GM18520 (cell line): Measurements from ENCODE around the gene CYP2F1.
"Not testable (repeated sequence)": the region's sequence is repeated elsewhere in the genome, so short reads cannot be mapped to it uniquely, and the experiment has no call there.

Experiments
- ATAC-seq: cut with Tn5 transposase; IDR thresholded peaks from one replicate; pipeline ENCODE4 v1.9.1; 2021; ENCODE audit not compliant: unreplicated experiment

CYP2F1 gene

DNA sequence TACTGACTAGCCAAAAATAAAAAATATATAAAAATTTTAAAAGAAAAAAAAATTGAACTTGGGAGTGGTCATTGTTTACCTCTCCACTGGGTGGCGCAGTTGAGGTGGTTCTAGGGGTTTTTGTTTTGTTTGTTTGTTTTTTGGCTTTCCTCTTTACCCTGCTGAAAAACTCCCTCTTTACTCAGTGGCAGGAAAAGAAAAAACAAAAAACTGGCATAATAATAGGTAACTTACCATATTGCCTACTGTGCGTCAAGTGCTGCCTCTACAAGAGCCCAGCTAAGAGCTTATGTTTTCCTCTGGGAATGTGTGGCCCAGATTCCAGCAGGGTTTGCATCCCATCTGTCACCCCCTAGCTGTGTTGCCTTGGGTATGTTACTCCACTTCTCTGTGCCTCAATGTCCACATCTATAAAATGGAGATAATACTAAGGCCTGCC lies 12.6 kb downstream of the CYP2F1 start:
- not testable (repeated sequence) for ATAC-seq

DNA sequence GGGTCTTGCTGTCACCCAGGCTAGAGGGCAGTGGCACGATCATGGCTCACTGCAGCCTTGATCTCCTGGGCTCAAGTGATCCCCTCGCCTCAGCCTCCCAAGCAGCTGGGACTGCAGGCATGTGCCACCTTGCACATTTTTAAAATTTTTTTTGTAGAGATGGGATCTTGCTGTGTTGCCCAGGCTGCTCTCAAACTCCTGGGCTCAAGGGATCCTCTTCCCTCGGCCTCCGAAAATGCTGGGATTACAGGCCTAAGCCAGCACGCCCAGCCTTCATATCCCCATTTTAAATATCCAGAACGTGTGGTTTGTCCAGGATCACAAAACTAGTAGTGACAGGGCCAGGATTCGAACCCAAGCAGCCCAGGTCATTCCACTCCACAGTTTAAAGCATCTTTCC lies 13.1 kb downstream of the CYP2F1 start:
- ATAC-seq: not testable (repeated sequence)

DNA sequence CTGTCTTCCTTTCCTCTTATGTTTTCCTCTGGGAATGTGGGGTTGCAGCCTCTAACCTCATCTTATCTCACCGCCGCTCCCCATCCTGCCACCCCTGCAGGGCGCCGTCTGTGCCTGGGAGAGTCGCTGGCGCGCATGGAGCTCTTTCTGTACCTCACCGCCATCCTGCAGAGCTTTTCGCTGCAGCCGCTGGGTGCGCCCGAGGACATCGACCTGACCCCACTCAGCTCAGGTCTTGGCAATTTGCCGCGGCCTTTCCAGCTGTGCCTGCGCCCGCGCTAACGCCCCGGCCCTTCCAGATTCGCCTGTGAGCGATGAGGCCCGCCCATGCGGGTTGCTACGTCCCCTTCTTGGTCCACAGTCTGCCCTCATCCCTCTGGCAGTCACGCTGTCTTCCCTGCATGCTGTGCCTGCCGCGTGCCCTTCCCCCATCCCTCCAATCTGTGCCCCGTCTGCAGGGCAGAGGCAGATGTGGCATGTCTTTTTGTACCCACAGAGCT lies 13.6 kb downstream of the CYP2F1 start:
- ATAC-seq: not testable (repeated sequence)

DNA sequence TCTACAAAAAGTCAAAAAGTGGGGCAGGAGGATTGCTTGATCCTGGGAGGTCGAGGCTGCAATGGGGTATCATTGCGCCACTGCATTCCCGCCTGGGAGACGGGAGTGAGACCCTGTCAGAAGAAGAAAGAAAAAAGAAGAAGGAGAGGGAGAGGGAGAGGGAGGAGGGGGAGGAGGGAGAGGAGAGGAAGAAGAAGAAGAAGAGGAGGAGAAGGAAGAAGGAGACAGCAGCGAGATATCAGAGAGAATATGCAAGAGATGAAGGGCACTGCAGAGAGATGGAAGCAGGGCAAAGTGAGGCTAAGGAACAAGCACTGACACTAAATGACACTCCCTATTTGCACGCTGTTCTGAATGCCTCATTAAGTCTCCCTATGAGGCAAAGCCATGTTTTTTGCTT lies 14.5 kb downstream of the CYP2F1 start:
- ATAC-seq: no peak

DNA sequence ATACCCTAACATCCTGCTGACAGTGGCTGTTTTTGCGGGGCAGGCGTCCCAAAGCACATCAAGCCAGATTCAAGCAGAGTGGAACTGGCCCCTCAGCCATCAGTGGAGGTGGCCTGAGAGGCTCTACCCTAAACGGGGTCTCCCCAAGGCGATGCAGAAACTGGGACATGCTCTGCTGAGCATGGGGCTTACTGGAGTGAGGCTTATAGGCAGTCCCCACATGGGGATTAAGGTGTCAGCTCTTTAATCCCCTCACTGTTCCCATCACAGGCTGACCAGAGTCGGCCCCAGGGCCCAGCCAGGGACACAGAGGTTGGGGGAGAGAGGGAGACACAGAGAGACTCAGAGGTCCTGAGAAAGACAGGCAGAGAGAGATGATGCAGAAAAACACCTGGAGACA lies 17.0 kb downstream of the CYP2F1 start:
- ATAC-seq: no peak

DNA sequence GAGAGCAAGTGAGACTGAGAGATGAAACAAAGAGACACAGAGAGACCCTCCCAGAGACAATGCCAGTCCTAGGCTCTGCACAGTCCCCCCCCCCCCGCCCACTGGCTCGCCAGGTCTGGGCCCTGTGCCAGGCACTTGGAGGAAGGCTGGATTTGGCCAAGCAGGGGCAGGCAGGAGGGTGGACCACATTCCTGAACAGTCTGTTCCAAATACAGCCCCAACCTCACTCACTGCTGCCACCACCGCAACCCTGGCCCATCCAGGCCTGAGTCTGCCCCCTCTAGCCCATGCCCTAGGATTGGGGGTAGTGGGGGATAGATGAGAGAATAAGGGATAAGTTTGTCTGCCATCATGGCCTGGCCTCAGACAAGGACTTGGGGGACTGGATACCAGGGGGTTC lies 19.0 kb downstream of the CYP2F1 start:
- ATAC-seq: no peak

DNA sequence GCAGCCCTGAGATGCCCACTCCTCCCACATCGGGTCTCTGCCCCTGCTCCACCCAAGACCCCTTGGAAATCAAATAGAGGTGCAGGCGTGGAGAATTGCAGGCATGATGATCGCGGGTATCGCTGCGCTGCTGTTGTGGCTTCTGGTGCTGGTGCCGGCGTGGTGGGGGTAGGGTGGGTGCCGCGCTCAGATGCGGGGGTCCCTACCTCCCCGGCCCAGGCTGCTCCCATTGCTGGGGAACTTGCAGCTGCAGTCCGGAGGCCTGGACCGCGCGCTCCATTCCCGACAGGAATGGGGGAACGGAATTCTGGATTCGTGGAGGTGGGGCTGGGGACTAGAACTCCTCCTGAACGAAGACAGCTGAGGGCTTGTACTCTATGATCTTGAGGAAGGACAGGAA lies 20.4 kb downstream of the CYP2F1 start:
- no peak for ATAC-seq

DNA sequence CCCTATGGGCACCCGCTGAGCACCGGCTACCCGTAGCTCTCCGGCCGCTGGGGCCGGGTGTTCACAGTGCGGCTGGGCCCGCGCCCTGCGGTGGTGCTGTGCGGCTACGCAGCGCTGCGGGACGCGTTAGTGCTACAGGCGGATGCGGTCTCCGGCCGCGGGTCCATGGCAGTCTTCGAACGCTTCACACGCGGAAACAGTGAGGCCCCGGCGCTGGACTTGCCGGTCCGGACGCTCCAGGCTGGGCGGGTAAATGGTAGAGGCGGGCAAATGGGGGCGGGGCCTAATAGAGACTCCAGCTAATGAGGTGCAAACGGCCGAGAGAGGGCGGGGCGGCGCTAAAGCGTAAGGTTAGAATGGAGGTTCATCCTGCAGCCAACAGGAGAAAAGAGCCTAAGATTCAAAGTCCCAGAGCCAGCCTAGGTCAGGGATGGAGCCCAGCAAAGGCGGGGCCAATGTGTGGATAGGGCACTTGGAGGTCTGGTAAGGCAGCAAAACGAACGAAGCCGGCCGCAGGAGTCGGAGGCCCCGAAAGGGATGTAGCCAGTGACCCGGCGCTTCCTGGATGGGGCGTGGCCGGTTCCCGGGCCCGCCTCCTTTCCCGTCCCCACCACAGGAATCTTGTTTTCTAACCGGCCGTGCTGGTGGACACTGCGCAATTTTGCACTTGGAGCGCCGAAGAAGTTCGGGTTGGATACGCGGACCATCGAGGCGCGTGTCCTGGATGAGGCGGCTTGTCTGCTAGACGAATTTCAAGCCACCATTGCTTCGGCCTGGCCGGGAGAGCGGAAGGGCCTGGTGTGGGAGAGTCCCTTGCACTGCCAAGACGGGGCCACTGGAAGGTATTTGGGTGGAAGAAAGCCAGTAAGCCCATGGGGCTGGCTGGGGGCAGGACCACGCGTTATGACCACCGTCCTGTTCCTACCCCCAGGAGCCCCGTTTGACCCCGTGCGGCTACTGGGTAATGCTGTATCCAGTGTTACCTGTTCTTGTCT lies 21.5 kb downstream of the CYP2F1 start:
- ATAC-seq: not testable (repeated sequence)

DNA sequence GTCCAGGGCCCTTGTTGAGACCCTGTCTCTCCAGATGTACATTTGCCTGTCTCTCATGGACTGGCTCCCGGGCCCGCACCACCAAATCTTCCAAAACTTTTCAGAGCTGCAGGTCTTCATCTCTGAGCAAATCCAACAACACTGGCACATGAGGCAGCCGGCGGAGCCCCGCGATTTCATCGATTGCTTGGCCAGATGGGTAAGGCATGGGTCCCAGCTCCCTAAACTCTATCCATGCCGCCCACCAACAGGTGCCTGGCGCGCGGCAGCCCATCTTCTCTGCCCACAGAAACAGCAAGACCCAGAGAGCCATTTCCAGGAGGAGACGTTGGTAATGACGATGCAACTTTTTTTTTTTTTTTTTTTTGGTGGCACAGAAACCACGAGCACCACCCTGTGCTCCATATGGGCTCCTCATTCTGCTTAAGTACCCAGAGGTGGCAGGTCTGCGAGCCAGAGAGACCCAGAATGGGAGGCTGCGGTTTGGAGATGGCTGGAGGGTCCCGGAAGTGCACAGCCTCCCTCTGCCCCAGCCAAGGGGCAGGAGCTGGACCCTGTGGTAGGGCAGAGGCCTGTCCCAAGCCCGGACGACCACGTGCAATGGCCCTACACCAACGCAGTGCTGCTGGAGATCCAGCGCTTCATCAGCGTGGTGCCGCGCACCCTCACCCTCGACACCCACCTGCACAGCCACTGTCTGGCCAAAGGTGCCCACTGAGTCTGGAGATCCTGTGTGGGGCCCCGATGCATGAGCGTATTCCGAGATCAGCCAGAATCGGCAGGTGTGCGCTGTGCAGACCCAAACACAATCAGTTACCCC lies 22.6 kb downstream of the CYP2F1 start:
- ATAC-seq: no peak

DNA sequence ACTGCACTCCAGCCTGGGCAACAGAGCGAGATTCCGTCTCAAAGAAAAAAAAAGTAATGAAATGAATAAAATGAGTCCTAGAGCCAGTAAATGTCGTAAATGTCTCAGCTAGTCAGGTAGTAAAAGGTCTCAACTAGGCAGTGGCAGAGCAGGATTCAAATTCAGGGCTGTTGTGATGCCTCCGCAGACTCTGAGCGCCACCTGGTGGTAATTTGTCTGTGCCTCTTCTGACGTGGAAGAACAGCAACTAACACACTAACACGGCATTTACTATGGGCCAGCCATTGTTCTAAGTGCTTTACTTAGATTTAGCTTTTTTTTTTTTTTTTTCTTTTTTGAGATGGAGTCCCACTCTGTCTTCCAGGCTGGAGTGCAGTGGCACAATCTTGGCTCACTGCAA lies 30.2 kb downstream of the CYP2F1 start:
- no peak for ATAC-seq

DNA sequence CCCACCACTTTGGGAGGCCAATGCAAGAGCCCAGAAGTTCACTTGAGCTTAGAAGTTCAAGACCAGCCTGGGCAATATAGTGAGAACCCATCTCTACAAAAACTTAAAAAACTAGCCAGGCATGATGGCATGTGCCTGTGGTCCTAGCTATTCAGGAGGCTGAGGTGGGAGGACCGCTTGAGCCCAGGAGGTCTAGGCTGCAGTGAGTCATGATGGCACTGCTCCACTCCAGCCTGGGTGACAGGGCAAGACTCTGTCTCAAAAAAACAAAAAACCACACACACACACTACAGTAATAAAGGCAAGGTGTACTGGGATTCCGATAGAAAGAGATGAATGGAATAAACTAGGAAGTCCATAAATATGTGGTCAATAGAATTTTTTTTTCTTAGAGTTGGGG lies 35.6 kb downstream of the CYP2F1 start:
- no peak for ATAC-seq

DNA sequence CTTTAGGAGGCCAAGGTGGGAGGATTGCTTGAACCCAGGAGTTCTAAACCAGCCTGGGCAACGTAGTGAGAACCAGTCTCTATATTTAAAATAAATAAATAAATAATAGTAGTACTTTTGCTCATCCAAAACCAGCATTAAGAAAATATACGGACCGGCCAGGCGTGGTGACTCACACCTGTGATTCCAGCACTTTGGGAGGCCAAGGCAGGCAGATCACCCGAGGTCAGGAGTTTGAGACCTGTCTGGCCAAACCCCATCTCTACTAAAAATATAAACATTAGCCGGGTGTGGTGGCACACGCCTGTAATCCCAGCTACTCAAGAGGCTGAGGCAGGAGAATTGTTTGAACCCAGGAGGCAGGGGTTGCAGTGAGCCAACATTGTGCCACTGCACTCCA lies 36.8 kb downstream of the CYP2F1 start:
- not testable (repeated sequence) for ATAC-seq

DNA sequence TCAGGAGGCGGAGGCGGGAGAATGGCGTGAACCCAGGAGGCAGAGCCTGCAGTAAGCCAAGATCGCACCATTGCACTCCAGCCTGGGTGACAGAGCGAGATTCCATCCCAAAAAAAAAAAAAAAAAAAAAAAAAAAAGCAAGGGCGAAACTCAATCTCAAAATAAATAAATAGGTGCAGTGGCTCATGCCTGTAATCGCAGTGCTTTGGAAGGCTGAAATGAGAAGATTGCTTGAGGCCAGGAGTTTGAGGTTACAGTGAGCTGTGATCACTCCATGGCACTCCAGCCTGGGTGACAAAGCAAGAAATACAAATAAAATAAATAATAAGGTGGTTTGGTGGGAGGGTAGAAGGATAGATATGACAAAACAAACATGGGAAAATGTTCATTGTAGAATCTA lies 39.8 kb downstream of the CYP2F1 start:
- ATAC-seq: no peak

DNA sequence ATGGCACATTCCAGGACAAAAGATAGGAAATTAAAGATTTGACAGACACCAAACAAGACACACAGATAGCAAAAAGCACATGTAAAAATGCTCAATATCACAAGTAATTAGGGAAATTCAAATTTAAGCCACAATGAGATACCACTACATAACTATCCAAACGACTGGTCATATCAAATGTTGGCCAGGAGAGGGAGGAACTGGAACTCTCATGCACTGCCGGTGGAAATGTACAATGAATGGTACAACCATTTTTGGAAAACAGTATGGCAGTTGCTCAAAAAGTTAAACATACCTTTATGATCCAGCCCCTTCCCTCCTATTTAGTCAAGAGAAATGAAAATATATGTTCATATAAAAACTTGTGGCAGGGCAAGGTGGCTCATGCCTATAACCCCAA lies 42.0 kb downstream of the CYP2F1 start:
- ATAC-seq: no peak

DNA sequence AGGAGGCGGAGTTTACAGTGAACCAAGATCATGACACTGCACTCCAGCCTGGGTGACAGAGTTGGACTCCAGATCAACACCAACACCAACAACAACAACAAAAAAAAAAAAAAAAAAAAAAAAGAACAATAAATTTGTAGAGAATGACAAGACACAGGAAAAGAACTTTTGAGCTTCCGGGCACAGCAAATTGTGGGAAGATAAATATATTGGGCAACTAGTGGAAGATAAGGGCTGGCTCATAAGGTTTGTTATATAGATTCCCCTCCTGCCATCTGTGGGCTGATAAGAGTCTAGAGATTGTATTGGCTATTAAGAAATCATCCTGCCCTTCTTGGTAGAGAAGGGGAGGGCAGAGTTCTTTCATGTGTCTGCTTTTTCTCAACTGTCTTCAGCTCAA lies 45.6 kb downstream of the CYP2F1 start:
- ATAC-seq: no peak

DNA sequence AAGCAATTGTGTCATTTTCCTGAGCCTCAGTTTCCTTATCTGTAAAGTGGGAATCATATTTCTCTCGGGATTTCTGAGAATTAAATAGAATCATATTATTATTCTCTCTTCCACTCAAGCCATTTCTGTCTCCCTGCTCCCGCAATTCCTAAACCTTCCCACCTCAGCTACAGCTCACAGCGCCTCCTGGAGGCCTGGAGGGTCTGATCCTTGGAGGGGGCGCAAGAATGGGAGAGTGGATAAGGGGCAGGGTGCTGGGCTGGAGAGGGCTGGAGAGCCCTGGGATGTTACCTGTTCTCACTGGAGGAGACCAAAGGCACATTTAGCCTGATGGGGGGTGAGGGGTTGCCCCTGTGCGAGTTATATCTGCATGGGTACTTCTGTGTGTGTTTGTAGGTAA lies 47.7 kb downstream of the CYP2F1 start:
- ATAC-seq: no peak

DNA sequence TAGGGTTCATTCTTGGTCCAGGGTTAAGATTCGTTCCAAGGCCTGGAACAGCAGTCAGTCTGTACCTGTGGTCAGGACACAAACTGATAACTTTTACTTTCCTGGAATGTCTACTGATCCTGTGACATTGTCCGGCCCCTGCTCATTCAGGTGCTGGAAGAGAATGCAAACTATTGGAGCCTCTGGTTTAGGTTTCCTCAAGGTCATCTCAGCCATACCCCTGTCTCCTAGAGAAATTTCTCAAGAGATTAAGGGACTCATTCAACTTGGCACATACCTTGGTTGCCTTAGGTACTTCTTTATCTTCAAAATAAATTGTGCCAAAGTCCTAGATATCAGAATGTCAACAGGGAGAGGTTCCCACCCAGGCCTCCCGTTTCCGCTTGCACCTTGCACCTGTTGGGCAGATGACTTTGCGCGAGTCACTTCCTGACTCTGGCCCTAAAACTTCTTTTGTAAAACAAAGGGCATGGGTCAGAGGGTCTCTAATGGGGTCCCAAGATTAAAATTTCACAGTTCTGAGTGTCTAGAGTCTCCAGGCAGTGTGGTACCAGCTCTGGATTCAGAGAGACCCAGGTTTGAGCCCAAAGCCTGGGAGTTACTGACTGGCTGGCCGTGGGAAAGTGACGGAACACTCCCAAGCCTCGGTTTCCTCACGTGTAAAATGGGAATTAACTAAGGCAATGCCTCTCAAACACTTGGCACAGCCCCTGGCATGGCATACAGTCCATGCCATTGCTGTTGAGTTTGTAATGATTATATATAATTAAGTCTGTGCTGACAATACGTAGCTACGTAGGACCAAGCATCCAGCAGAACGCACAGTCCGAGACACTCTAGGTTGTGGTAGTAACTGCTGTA lies 52.9 kb downstream of the CYP2F1 start:
- no peak for ATAC-seq

DNA sequence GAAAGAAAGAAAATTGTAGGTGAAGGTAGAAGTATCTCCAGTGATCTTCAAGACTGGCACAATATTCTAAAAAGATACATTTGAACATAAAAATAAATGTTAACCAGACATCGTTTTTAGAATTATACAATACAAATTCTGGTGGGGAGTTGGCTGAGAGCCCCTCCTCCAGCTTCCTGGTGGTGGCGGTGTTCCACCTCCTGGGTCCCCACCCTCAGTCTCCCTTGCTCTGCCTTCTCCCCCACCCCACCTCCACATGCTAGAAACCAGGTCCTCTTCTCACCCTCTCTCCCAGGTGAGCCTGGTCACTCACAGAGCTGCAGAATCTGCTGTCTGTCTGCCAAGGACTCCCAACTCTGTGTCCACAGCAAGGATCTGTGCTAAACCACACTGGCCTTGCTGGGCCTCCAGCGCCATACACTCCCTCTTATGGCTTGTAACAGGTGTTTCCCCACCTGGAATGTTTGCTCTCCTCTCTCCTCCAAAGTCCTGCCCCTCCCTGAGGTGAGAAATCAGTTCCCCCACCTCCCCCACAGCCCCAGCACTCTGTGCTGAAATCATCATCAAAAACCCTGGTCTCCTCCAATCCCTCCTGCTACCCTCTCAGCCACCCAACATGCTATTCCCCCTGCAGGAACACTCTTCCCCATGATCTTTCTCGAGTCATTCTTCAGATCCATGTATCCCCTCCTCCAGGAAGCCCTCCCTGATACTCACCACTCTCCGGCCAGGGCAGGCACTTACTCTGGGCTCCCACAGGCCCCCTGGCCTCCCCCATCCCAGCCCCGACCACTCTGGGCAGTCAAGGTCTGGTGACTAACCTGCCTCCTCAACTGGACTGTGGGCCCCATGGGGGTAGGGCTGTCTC lies 58.3 kb downstream of the CYP2F1 start:
- no peak for ATAC-seq

DNA sequence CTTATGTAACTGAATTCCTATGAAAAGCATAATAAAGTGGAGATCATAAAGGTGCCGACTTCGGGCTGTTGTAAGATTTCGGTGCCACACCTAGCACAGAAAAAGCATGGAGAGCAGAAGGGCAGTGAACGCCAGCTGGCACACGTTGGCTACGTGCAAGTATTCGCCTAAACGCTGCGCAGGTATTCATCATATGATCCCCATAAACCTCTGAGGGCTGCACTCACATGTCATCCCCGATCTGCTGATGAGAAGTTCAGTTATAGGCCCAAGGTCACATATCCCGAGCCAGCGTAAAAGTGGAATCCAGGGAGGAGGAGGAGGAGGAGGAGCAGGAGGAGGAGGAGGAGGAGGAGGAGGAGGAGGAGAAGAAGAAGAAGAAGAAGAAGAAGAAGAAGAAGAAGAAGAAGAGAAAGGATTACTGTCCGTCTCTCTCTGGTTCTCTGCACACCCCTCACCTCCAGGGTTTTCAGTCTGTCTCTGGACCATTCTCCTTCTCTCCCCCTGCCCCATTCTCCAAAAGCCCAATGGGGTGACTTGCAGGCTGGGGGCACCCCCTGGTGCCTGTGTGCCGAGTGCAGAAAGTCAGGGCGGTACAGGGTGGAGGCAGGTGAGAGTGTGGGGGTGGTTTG lies 60.2 kb downstream of the CYP2F1 start:
- ATAC-seq: no peak
